NT2/D1 (cell line): ENCODE results near the gene PRMT1.

Source experiments
- DNase-seq: peaks from one replicate; pipeline ENCODE4 v3.0.0-alpha.2; 2011; ENCODE audit warnings: low read depth, low spot score
- H3K27me3 ChIP-seq: 2 replicates; pipeline ENCODE4 v1.6.0; 2011; ENCODE audit warnings: mild to moderate bottlenecking; ENCODE audit not compliant: insufficient read length, insufficient read depth
- H3K36me3 ChIP-seq: 2 replicates; pipeline ENCODE4 v1.6.1; 2011; ENCODE audit warnings: mild to moderate bottlenecking, low read length, mixed read lengths; ENCODE audit not compliant: insufficient read depth, insufficient read length
- H3K4me1 ChIP-seq: 2 replicates; pipeline ENCODE4 v1.5.1; 2011; ENCODE audit not compliant: insufficient read depth, insufficient read length
- H3K4me3 ChIP-seq: 2 replicates; pipeline ENCODE4 v1.5.1; 2011; ENCODE audit warnings: low read depth; ENCODE audit not compliant: insufficient read length
- H3K9ac ChIP-seq: 2 replicates; pipeline ENCODE4 v1.6.0; 2011; ENCODE audit warnings: low read depth; ENCODE audit not compliant: insufficient read length
- H3K9me3 ChIP-seq: 2 replicates; pipeline ENCODE4 v1.5.1; 2011; ENCODE audit warnings: mild to moderate bottlenecking, low read length; ENCODE audit not compliant: insufficient read depth
- SUZ12 ChIP-seq: IDR thresholded peaks from 2 replicates; pipeline ENCODE4 v1.6.1; 2011; ENCODE audit not compliant: insufficient read length, insufficient read depth; ENCODE audit errors: extremely low read depth
- YY1 ChIP-seq: IDR thresholded peaks from 2 replicates; pipeline ENCODE4 v1.6.1; 2011; ENCODE audit not compliant: insufficient read length, insufficient read depth
- ZNF274 ChIP-seq: IDR thresholded peaks from 2 replicates; pipeline ENCODE4 v1.6.1; 2011; ENCODE audit warnings: mild to moderate bottlenecking, low read depth, low read length

Gene PRMT1

DNA sequence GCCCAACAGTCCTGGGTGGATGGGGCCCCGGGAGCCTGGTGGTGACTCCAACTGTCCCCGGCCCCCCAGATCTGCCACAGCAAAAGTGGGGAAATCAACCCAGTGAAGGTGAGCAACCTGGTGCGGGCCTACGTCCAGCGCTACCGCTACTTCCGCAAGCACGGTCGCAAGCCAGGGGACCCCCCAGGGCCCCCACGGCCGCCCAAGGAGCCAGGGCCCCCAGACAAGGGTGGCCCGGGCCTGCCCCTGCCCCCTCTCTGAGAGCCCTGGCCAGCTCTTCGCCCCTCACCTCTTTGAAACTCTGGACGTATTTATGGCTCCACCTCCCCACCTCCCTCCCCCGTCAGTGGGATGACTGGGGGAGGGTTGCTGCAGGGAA lies 18.9 kb upstream of the PRMT1 start:
- Histone ChIP-seq H3K9ac (peak overlapping the region; percentile 42), H3K9me3 (no peaks in the 10 kb centered on the region; the same call in 1 of the 2 replicates), H3K4me3 (no peak overlapping the region), H3K4me1 (peaks cover 24% of the 10 kb centered on the region), H3K27me3 (no peaks in the 10 kb centered on the region), H3K36me3 (peaks cover 93% of the 10 kb centered on the region)
- TF ChIP-seq ZNF274: no peak
- no peak for TF ChIP-seq YY1
- TF ChIP-seq SUZ12: no peak
- no peak for DNase-seq

DNA sequence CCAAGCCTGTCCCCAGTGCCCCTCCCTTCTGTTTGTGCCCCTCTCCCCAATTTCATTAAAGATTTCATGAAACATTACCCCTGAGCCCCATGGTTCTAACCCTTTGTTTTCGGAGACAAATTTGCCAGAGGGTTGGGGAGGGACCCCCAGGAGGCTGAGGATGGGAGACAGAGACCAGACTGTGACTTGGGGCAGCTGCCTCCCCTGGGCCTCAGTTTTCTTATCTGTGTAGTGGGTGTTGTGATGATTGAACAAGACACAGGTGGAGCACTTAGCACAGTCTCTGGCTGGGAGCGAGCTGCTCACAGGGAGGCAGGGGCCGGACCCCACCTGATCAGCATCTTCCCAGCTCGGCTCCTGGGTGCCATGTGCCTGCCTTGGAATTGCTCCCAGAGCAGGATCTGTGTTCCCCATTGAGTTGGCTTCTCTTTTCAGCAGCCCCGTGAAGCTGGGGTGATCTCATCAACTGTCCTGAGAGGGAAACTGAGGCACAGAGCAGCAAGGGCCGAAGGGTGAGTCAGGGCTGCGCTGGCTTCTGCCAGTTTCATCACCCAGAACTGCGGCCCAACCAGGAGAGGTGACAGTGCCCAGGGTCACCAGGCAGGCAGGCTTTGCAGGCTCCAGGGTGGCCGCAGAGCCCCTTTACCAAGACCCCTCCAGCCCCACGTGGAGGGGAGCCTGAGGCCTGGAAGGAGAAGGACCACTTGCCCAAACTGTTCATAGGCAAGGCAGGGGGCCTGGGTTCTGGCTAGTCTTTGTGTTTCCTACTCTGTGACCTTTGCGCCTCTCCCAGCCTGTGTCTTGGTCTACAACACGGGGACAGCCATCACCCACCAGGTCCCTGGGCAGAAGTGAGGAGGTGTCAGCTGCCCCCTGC lies 18.3 kb upstream of the PRMT1 start:
- TF ChIP-seq SUZ12: no peak
- no peak for TF ChIP-seq ZNF274
- TF ChIP-seq YY1: no peak

DNA sequence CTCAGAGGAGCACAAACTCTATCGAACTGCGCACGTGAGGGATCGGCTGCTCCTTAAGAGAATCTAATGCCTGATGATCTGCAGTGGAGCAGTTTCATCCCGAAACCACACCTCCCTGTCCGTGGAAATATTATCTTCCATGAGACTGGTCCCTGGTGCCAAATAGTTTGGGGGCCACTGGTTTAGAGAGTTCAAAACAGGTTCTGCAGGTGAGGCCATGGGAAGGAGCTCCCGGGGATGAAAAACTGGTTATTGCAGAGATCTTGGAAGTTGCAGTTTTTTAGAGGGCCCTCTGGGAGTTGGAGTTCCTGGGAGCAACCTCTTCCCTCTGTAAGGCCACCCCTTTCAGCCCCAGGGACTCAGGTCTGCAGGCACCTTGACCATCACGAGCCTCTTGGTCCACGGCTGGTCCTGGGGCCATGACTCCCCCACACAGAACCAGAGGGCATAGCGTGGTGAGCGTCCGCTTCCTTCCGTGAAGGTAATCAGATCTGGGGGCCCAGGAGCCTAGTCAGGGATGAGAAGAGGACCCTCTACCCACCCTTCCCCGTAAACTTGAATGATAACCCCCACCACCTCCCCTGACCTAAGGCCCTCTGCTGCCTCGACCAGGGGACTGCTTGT lies 16.6 kb upstream of the PRMT1 start:
- no peaks in the 10 kb centered on the region for H3K27me3 ChIP-seq
- no peak for DNase-seq
- H3K4me3 ChIP-seq: no peak overlapping the region
- TF ChIP-seq YY1 (no peak), ZNF274 (no peak), SUZ12 (no peak)
- peaks cover 24% of the 10 kb centered on the region for H3K4me1 ChIP-seq
- peaks cover 75% of the 10 kb centered on the region for H3K36me3 ChIP-seq
- no peaks in the 10 kb centered on the region; the same call in 1 of the 2 replicates for H3K9me3 ChIP-seq
- H3K9ac ChIP-seq: peak overlapping the region; percentile 3

More for the DNA sequence above, 18.3 kb upstream of the PRMT1 start:
- Histone ChIP-seq H3K27me3 (no peaks in the 10 kb centered on the region), H3K9ac (no peak overlapping the region), H3K4me1 (peaks cover 24% of the 10 kb centered on the region), H3K36me3 (peaks cover 90% of the 10 kb centered on the region), H3K9me3 (no peaks in the 10 kb centered on the region; the same call in 1 of the 2 replicates), H3K4me3 (no peak overlapping the region)
- DNase-seq: no peak

DNA sequence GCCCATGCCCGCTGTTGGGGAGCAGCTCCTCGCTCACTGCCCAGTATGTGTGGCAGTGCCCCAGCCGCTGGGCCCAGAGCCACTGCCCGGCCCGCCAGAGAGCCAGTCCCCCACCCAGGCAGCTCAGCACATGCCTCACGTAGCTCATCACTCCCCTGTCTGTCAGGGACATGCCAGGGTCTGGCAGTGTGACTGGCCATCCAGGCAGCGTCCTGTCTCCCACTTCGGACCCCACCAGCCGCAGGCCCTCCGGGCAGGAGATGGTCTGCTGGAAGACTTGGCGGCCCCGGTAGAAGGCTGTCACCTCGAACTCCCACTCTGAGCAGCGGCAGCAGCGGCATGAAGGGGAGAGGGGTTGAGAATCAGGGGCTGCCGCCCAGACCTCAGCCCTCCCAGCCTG lies 15.1 kb upstream of the PRMT1 start:
- peaks cover 60% of the 10 kb centered on the region for H3K36me3 ChIP-seq
- H3K4me3 ChIP-seq: no peak overlapping the region
- no peaks in the 10 kb centered on the region; the same call in 1 of the 2 replicates for H3K9me3 ChIP-seq
- peaks cover 14% of the 10 kb centered on the region for H3K4me1 ChIP-seq
- DNase-seq: no peak
- no peak for TF ChIP-seq YY1
- TF ChIP-seq ZNF274: no peak
- no peak for TF ChIP-seq SUZ12
- H3K27me3 ChIP-seq: no peaks in the 10 kb centered on the region
- H3K9ac ChIP-seq: no peak overlapping the region

DNA sequence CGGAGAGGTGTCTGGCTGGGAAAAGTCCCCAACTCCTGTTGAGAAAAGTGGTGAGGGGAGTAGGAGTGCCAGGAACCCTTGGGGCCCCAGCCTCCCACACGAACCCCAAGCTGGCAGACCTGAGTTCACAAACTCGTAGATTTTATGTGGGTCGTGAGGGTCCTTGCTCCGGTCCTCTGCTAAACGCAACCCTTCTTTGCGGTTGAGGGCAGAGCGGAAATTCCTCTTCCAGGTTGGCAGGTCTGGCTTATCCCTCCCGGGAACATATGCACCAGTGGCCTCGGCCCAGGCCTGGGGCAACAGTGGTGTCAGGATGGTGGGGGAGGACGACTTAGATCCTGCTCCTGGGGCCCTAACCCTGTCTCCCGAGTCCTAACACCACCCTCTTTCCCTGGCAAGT lies 13.8 kb upstream of the PRMT1 start:
- Histone ChIP-seq H3K4me3 (no peak overlapping the region), H3K9ac (peak overlapping the region; percentile 15)
- no peak for DNase-seq

DNA sequence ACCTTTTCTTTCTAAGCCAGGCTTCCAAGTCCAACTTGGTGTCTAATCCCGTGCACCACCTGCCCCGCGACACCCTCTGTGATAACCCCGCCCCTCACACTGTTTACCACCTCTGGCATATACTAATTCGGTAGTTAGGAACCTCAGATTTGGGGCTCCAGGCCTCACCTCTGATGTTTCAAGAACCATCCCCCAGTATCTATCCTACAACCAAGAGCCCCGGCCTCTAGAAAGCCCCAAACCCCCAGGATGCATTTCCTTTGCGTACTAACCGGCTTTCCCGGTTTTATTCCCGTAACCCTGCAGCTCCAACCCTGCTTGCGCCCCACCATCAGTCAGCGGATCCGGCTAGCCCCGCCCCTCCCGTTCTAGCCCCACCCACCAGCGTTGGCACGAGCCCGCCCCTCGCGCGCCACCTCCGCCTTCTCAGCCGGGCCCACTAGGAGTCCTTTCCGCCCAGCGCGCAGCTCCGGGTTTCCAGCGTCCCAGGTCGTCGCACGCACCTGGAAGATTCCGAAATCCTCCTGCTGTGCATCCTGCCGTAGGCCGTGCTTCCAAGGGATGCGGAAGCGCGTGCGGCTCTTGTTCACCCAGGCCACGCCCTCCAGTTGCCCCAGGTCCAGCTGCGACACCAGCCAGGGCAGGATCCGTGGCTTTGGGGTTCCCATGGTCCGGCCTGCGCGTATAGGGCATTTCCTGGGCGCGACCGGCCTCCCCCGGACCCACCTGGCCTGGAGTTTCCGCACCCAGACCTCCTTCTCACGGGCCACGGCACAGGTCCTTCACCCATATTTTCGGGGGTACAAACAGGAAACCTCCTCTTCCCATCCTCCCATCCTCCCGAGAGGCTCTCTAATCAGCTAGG lies 12.7 kb upstream of the PRMT1 start:
- TF ChIP-seq ZNF274: no peak
- Histone ChIP-seq H3K9ac (peak overlapping the region; percentile 97), H3K27me3 (no peaks in the 10 kb centered on the region), H3K4me1 (peaks cover 7% of the 10 kb centered on the region), H3K9me3 (no peaks in the 10 kb centered on the region; the same call in 1 of the 2 replicates), H3K4me3 (peak overlapping the region; percentile 88), H3K36me3 (peaks cover 58% of the 10 kb centered on the region)
- DNase-seq: no peak

More for the DNA sequence above, 13.8 kb upstream of the PRMT1 start:
- peaks cover 59% of the 10 kb centered on the region for H3K36me3 ChIP-seq
- no peaks in the 10 kb centered on the region for H3K27me3 ChIP-seq
- TF ChIP-seq SUZ12 (no peak), ZNF274 (no peak), YY1 (no peak)
- no peaks in the 10 kb centered on the region; the same call in 1 of the 2 replicates for H3K9me3 ChIP-seq
- peaks cover 9% of the 10 kb centered on the region for H3K4me1 ChIP-seq
